ENCODE results near the gene CCDC154. TPM values are rescaled to one million over a fixed set of nuclear protein-coding genes. Genes with fewer than 3 reads are reported as not detected.
"Not testable (repeated sequence)": the region's sequence is repeated elsewhere in the genome, so short reads cannot be mapped to it uniquely, and the experiment has no call there.

Gene CCDC154
- total RNA-seq, 3 donors from 2014 or later = 0.48 to 1.2 (median 0.98) TPM

DNA sequence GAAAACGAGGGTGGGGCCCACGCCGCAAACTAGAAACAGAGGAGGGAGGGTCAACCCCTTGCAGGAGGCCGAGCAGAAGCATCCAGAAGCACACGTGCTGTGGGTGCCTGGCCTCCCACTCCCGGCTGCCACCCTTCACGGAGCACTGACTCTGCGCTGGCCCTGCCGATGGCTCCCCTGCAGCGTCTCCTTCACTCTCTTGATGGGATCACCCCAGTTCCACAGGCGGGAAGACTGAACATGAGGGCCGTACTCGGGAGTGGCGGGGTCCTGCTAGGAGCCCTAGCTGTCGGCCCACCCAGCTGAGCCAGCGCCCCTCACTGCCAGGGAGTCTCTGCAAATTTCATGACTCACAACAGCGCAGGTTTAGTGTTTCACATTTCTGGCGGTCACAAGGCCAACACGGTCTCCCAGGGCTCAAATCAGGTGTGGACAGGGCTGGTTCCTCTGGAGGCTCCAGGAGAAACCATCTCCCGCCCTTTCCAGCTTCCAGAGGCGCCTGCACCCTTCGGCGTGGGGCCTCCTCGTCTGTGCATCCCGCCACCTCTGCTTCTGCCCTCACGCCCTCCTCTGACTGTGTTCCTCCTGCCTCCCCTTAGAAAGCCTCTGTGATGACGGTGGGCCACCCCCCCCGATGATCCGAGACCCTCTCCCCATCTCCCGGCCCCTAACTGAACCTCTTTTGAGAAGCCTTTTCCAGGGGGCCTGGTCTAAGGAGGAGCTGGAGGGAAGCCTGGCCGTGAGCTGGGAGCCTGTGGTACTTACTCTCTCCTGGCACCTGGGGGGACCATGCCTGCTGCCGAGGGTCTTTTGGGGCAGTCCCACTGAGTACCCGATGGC, 42.4 kb upstream of the CCDC154 start:
- H3K4me1 ChIP-seq = no peaks in the 10 kb centered on the region
- no peak overlapping the region for H3K4me3 ChIP-seq
- H3K27me3 ChIP-seq = no peaks in the 10 kb centered on the region
- no peaks in the 10 kb centered on the region for H3K36me3 ChIP-seq
- DNase-seq (ENCODE audit: low spot score in 2 of 2) = no peak
- H3K9me3 ChIP-seq = no peaks in the 10 kb centered on the region
- no peak overlapping the region for H3K27ac ChIP-seq
- TF ChIP-seq, protein P1, sequence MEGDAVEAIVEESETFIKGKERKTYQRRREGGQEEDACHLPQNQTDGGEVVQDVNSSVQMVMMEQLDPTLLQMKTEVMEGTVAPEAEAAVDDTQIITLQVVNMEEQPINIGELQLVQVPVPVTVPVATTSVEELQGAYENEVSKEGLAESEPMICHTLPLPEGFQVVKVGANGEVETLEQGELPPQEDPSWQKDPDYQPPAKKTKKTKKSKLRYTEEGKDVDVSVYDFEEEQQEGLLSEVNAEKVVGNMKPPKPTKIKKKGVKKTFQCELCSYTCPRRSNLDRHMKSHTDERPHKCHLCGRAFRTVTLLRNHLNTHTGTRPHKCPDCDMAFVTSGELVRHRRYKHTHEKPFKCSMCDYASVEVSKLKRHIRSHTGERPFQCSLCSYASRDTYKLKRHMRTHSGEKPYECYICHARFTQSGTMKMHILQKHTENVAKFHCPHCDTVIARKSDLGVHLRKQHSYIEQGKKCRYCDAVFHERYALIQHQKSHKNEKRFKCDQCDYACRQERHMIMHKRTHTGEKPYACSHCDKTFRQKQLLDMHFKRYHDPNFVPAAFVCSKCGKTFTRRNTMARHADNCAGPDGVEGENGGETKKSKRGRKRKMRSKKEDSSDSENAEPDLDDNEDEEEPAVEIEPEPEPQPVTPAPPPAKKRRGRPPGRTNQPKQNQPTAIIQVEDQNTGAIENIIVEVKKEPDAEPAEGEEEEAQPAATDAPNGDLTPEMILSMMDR (IDR thresholded peaks at IDR 0.05) = no peak
- TF ChIP-seq POLR2AphosphoS5 (IDR thresholded peaks at IDR 0.05) (no peak), POLR2A (IDR thresholded peaks at IDR 0.05) (no peak)
- intact Hi-C loops (cut with DNase I; ENCODE audit: low total_unique reads) = no loop called here

GRCh38 chr16:1485847-1486496, 41.6 kb upstream of the CCDC154 start:
- no peak overlapping the region for H3K4me3 ChIP-seq
- H3K36me3 ChIP-seq = no peaks in the 10 kb centered on the region
- TF ChIP-seq POLR2AphosphoS5 (IDR thresholded peaks at IDR 0.05) = no peak
- no peak for TF ChIP-seq POLR2A (IDR thresholded peaks at IDR 0.05)
- TF ChIP-seq, protein P1 (IDR thresholded peaks at IDR 0.05) = no peak
- DNase-seq (ENCODE audit: low spot score in 2 of 2) = no peak
- no peaks in the 10 kb centered on the region for H3K27me3 ChIP-seq
- no peak overlapping the region for H3K27ac ChIP-seq
- intact Hi-C loops (cut with DNase I; ENCODE audit: low total_unique reads) = no loop called here
- no peaks in the 10 kb centered on the region for H3K4me1 ChIP-seq
- no peaks in the 10 kb centered on the region for H3K9me3 ChIP-seq

- no peaks in the 10 kb centered on the region for H3K4me1 ChIP-seq
- H3K27me3 ChIP-seq = no peaks in the 10 kb centered on the region
- H3K4me3 ChIP-seq = no peak overlapping the region
- no peak for TF ChIP-seq POLR2A (IDR thresholded peaks at IDR 0.05)
- TF ChIP-seq POLR2AphosphoS5 (IDR thresholded peaks at IDR 0.05) = no peak
- TF ChIP-seq, protein P1 (IDR thresholded peaks at IDR 0.05) = no peak
- no peak for DNase-seq (ENCODE audit: low spot score in 2 of 2)
- no peaks in the 10 kb centered on the region for H3K36me3 ChIP-seq
- H3K9me3 ChIP-seq = no peaks in the 10 kb centered on the region
- H3K27ac ChIP-seq = no peak overlapping the region
- intact Hi-C loops (cut with DNase I; ENCODE audit: low total_unique reads) = no loop called here
These were observed 37.8 kb upstream of the CCDC154 start for GRCh38 chr16:1481906-1482835.

DNA sequence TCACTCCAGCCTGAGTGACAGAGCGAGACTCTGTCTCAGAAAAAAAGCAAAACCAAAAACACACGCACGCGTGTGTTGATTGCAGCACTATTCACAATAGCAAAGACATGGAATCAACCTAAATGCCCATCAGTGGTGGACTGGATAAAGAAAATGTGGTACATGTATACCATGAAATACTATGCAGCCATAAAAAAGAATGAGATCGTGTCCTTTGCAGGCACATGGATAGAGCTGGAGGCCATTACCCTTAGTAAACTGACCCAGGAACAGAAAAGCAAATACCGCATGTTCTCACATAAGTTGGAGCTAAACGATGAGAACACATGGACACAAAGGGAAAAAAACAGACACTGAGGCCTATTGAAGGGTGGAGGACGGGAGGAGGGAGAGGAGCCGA, 34.6 kb upstream of the CCDC154 start:
- H3K27ac ChIP-seq; H3K36me3 ChIP-seq; H3K9me3 ChIP-seq; DNase-seq (ENCODE audit: low spot score in 2 of 2); intact Hi-C loops (cut with DNase I; ENCODE audit: low total_unique reads); H3K4me1 ChIP-seq; H3K4me3 ChIP-seq; H3K27me3 ChIP-seq: not testable (repeated sequence)

DNA sequence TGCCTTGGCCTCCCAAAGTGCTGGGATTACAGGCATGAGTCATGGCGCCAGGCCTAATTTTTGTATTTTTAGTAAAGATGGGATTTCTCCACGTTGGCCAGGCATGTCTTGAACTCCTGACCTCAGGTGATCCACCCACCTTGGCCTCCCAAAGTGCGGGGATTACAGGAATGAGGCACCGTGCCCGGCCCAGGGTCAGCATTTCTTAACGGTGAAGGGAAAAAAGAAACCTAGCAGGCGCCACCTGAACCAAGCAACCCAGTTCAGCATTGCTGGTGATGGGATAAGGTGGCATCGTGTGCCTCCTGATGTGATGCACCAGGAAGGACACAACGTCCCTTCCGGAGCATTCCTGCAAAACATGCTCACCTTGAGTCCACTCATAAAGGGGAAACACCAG, 32.7 kb upstream of the CCDC154 start:
- intact Hi-C loops (cut with DNase I; ENCODE audit: low total_unique reads) = no loop called here

More for the DNA sequence above, 32.7 kb upstream of the CCDC154 start:
- no peak for DNase-seq (ENCODE audit: low spot score in 2 of 2)
- Histone ChIP-seq H3K9me3 (no peaks in the 10 kb centered on the region), H3K27me3 (no peaks in the 10 kb centered on the region), H3K27ac (no peak overlapping the region), H3K4me1 (no peaks in the 10 kb centered on the region), H3K36me3 (no peaks in the 10 kb centered on the region), H3K4me3 (no peak overlapping the region)
- TF ChIP-seq POLR2A (IDR thresholded peaks at IDR 0.05) (no peak), POLR2AphosphoS5 (IDR thresholded peaks at IDR 0.05) (no peak)
- TF ChIP-seq, protein P1 (IDR thresholded peaks at IDR 0.05) = no peak
